ENCODE data around the gene GPBP1.

GRCh38 chr5:57202811-57203210, 29.0 kb downstream of the GPBP1 start:
- TF ChIP-seq CTCF (IDR thresholded peaks at IDR 0.05) = no peak
- no peak for TF ChIP-seq ZFX (IDR thresholded peaks at IDR 0.05; ENCODE audit: borderline replicate concordance)
